Ascending aorta (tissue), 2 donors: Measurements from ENCODE around the gene SPIRE2. TPM values are rescaled to one million over a fixed set of nuclear protein-coding genes. Genes with fewer than 3 reads are reported as not detected.
"Not testable (repeated sequence)": the region's sequence is repeated elsewhere in the genome, so short reads cannot be mapped to it uniquely, and the experiment has no call there.

Source experiments
- DNase-seq, 2 donors: peaks; one replicate each; pipeline ENCODE4 v3.0.0-alpha.2; 2019; ENCODE audit warnings: low spot score in 2 of 2
- H3K27ac ChIP-seq, 2 donors: fragments of 200-600 bp; sonication (generic); one replicate each; pipeline ENCODE4 v1.5.1; 2016 to 2017; ENCODE audit warnings: mild to moderate bottlenecking in 1 of 2
- H3K27me3 ChIP-seq: fragments of 200-600 bp; sonication (generic); one replicate; pipeline ENCODE4 v1.5.1; 2017
- H3K36me3 ChIP-seq, 2 donors: fragments of 200-600 bp; sonication (generic); one replicate each; pipeline ENCODE4 v1.5.1; 2016
- H3K4me1 ChIP-seq, 2 donors: fragments of 200-600 bp; sonication (generic); one replicate each; pipeline ENCODE4 v1.5.1; 2016 to 2017; ENCODE audit warnings: mild to moderate bottlenecking in 1 of 2
- H3K4me3 ChIP-seq, 2 donors: fragments of 200-600 bp; sonication (generic); one replicate each; pipeline ENCODE4 v1.5.1; 2016 to 2017; ENCODE audit warnings: mild to moderate bottlenecking in 1 of 2
- H3K9me3 ChIP-seq, 2 donors: fragments of 200-600 bp; sonication (generic); one replicate each; pipeline ENCODE4 v1.5.1; 2016
- CTCF ChIP-seq, 3 experiments: fragments of 200-600 bp in 2 of 3; fragments of 450-650 bp in 1 of 3; sonication (generic) in 2 of 3; IDR thresholded peaks; one replicate each; pipeline ENCODE4 v1.5.1; 2016 to 2019; ENCODE audit warnings: antibody characterized with exemption in 3 of 3, mild to moderate bottlenecking in 1 of 3, moderate library complexity in 1 of 3
- intact Hi-C: fragments of 100-400 bp; cut with DNase I; formaldehyde crosslinking; loops from one replicate; pipeline ENCODE4 v1.15.1; 2023
- total RNA-seq: library from RNA; depleted of rRNA; stranded (reverse); fragments of >200 nt; gene quantifications from one replicate; pipeline ENCODE4 v1.1.0, GENCODE V29; 2016

The SPIRE2 gene
- total RNA-seq, 1 donor from 2014 or later, result not detected

GRCh38 chr16:89785523-89786155, 42.6 kb upstream of the SPIRE2 start:
- H3K4me3 ChIP-seq, result no peak overlapping the region
- H3K4me1 ChIP-seq, result no peaks in the 10 kb centered on the region
- DNase-seq, result no peak
- no peaks in the 10 kb centered on the region for H3K9me3 ChIP-seq
- H3K27ac ChIP-seq, result no peak overlapping the region
- intact Hi-C loops, result no loop called here
- no peak for TF ChIP-seq CTCF (IDR thresholded peaks at IDR 0.05)
- H3K36me3 ChIP-seq, result no peaks in the 10 kb centered on the region
- H3K27me3 ChIP-seq, result no peaks in the 10 kb centered on the region

- Histone ChIP-seq H3K36me3 (no peaks in the 10 kb centered on the region), H3K4me3 (no peak overlapping the region), H3K4me1 (no peaks in the 10 kb centered on the region), H3K27me3 (no peaks in the 10 kb centered on the region), H3K9me3 (no peaks in the 10 kb centered on the region), H3K27ac (no peak overlapping the region)
- no peak for TF ChIP-seq CTCF (IDR thresholded peaks at IDR 0.05)
- DNase-seq, result no peak
- intact Hi-C loops, result no loop called here
These were observed 41.6 kb upstream of the SPIRE2 start for GRCh38 chr16:89786474-89787364.

GRCh38 chr16:89787365-89787805, 40.9 kb upstream of the SPIRE2 start:
- no peaks in the 10 kb centered on the region for H3K36me3 ChIP-seq
- no peak overlapping the region for H3K27ac ChIP-seq
- no peak for TF ChIP-seq CTCF (IDR thresholded peaks at IDR 0.05)
- DNase-seq, result no peak
- H3K27me3 ChIP-seq, result no peaks in the 10 kb centered on the region
- no peaks in the 10 kb centered on the region for H3K9me3 ChIP-seq
- no peak overlapping the region for H3K4me3 ChIP-seq
- H3K4me1 ChIP-seq, result no peaks in the 10 kb centered on the region
- intact Hi-C loops, result no loop called here

GRCh38 chr16:89791278-89791995, 36.8 kb upstream of the SPIRE2 start:
- no peaks in the 10 kb centered on the region for H3K36me3 ChIP-seq
- TF ChIP-seq CTCF (IDR thresholded peaks at IDR 0.05), result no peak
- intact Hi-C loops, result no loop called here
- H3K4me1 ChIP-seq, result no peaks in the 10 kb centered on the region
- no peak for DNase-seq
- H3K9me3 ChIP-seq, result no peaks in the 10 kb centered on the region
- no peak overlapping the region for H3K4me3 ChIP-seq
- H3K27ac ChIP-seq, result no peak overlapping the region
- no peaks in the 10 kb centered on the region for H3K27me3 ChIP-seq

GRCh38 chr16:89793092-89793491, 35.2 kb upstream of the SPIRE2 start:
- H3K4me1 ChIP-seq, H3K4me3 ChIP-seq, H3K27ac ChIP-seq, H3K27me3 ChIP-seq, H3K36me3 ChIP-seq, H3K9me3 ChIP-seq: not testable (repeated sequence)
- intact Hi-C loops, result loop anchor here (1.0 kb wide), 1 partner anchor 87 kb away; no protein-coding TSS in a partner anchor
- DNase-seq, result peak in 1 of 2 donors; percentile 73
- TF ChIP-seq CTCF (IDR thresholded peaks at IDR 0.05), result peak; percentile 53 to 76 (median 69)
